NCI-H82 treated with DMSO at 0.1 percent for 48 hours (cell line): ENCODE data around the gene P2RY13.

Experiments used
- DNase-seq: peaks from one replicate; lab custom pipeline; 2025; ENCODE audit not compliant: unreplicated experiment; lab: John Stamatoyannopoulos, UW

Gene P2RY13

GRCh38 chr3:151321526-151321925 lies 7.8 kb downstream of the P2RY13 start:
- no peak for DNase-seq

- no peak for DNase-seq
These were observed 9.2 kb downstream of the P2RY13 start for GRCh38 chr3:151320131-151320530.

- DNase-seq, result no peak
These were observed 9.7 kb downstream of the P2RY13 start for GRCh38 chr3:151319628-151320027.

- no peak for DNase-seq
These were observed 10.4 kb downstream of the P2RY13 start for GRCh38 chr3:151318991-151319390.

GRCh38 chr3:151318313-151318712 lies 11.0 kb downstream of the P2RY13 start:
- no peak for DNase-seq

- no peak for DNase-seq
These were observed 12.9 kb downstream of the P2RY13 start, which contains the start of gene GPR87 for GRCh38 chr3:151316267-151316991. Gene GPR87, minus strand, starts transcription at chr3:151316820. Its CDS starts 16,720 bp downstream, at chr3:151300100.

- DNase-seq, result no peak
These were observed 13.5 kb downstream of the P2RY13 start for GRCh38 chr3:151315846-151316245.

- no peak for DNase-seq
These were observed 14.2 kb downstream of the P2RY13 start for GRCh38 chr3:151315136-151315535.

- DNase-seq, result no peak
These were observed 14.8 kb downstream of the P2RY13 start for GRCh38 chr3:151314593-151314992.

GRCh38 chr3:151314137-151314536 lies 15.2 kb downstream of the P2RY13 start:
- DNase-seq, result no peak

- DNase-seq, result no peak
These were observed 16.4 kb downstream of the P2RY13 start for GRCh38 chr3:151312972-151313371.

- no peak for DNase-seq
These were observed 19.8 kb downstream of the P2RY13 start for GRCh38 chr3:151309566-151309965.

GRCh38 chr3:151307583-151308488 lies 21.5 kb downstream of the P2RY13 start:
- DNase-seq, result no peak

- DNase-seq, result no peak
These were observed 22.2 kb downstream of the P2RY13 start for GRCh38 chr3:151307131-151307530.

GRCh38 chr3:151306168-151306810 lies 23.1 kb downstream of the P2RY13 start:
- DNase-seq, result no peak

GRCh38 chr3:151305775-151306151 lies 23.6 kb downstream of the P2RY13 start:
- DNase-seq, result no peak

GRCh38 chr3:151305060-151305774 lies 24.1 kb downstream of the P2RY13 start:
- DNase-seq, result no peak

- no peak for DNase-seq
These were observed 25.6 kb downstream of the P2RY13 start for GRCh38 chr3:151303751-151304150.

GRCh38 chr3:151301787-151302186 lies 27.6 kb downstream of the P2RY13 start:
- DNase-seq, result no peak

GRCh38 chr3:151300539-151300938 lies 28.8 kb downstream of the P2RY13 start:
- DNase-seq, result no peak

GRCh38 chr3:151299006-151299405 lies 30.3 kb downstream of the P2RY13 start:
- no peak for DNase-seq
